GM21360 (cell line): ENCODE measurements around the gene NOC3L.

ENCODE experiments used
- ATAC-seq: cut with Tn5 transposase; IDR thresholded peaks from one replicate; pipeline ENCODE4 v1.9.1; 2021; ENCODE audit warnings: mild to moderate bottlenecking, moderate library complexity; ENCODE audit not compliant: unreplicated experiment

The NOC3L gene

DNA sequence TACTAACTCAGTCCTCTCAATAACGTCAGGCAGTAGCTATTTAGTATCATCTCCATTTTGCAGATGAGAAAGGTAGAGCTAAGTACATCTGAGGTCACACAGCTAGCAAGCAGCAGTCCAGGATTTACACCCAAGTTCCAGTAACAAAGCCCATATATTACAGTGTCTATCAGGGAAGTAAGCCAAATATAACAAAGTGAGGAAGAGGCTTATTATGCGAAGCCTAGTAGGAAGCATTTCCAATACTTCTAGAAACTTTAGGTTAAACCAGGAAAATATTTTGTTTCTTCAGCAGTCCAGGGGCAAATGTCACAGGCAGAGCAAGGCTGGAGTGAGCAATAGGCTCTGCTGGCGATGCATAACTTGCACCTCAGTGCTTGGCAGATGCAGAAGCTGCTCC lies 53.9 kb downstream of the NOC3L start:
- ATAC-seq = no peak

DNA sequence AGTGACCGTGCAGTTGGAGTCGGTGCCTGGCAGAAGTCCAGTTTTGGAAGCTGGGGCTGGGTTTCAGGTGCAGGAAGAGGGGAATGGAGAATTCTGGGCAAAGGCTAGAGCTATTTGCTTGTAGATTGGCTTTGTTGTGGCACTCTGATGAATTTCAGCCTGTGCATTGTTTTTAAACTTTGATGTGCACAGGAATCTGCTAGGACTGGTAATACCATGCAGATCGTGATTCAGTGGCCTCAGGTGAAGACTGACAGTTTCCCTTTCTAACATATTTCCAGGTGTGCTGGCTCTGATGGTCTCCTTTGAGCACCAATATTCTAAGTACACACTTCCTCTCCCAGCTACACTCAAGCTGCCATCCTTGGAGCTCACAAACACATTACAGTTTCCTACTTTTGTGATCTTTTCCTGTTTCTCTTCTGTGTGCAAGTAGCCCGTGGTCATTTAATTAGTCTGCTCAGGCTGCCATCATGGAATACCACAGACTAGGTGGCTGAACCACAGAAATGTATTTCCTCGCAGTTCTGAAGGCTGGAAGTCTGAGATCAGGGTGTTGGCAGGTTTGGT lies 55.6 kb downstream of the NOC3L start:
- no peak for ATAC-seq

DNA sequence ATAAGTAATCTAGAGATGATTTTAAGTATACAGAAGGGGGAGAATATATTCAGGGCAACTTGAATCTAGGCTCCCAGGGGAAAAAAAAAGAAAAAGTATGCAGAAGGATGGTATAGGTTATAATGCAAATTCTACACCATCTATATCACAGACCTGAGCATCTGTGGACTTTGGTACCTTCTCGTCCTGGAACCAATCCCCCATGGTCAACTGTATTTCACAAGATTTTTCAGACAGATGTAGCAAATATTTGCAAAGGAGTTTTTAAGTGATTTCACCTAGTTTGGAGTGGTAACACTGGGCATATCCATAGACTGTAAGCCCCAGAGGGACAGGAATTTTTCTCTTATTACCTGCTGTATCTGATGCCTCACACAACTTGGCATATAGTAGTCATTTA lies 58.8 kb downstream of the NOC3L start:
- no peak for ATAC-seq

DNA sequence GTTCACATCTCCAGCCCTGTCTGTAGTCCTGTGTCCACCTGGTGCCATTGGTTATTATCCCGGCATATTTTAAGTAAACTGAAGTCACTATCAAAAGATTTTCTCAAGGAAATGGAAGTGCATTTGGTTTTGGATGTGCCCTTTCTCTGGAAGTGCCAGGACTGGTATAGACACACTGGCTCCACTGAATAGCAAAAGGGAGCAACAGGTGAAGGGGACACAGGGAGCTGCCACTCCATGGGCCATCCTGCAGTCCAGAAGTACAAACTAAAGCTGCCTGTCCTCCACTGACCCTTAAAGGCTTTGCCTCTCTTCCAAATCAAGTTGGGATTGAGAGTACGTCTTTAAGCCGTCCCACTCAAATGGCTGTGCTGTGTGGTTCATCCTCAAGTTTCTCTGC lies 62.7 kb downstream of the NOC3L start:
- ATAC-seq = no peak

DNA sequence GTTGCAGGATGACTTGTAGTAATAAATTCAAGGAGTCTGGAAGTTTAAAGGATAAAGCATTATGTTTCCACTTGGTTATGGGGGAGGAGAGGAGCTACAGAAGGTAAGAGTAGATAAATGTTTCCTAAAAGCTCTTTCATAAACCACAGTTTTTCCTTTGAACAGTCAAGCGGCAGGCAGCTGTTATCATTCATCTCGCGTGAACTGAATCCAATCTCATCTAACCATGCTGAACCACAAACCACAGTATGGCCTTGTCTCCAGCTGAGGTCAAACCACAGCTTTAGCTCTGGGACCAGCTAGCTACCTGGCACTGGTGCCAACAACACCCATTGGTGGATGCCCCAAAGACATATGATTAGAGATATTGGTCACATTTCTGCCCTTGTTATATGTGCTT lies 63.3 kb downstream of the NOC3L start:
- ATAC-seq = no peak

DNA sequence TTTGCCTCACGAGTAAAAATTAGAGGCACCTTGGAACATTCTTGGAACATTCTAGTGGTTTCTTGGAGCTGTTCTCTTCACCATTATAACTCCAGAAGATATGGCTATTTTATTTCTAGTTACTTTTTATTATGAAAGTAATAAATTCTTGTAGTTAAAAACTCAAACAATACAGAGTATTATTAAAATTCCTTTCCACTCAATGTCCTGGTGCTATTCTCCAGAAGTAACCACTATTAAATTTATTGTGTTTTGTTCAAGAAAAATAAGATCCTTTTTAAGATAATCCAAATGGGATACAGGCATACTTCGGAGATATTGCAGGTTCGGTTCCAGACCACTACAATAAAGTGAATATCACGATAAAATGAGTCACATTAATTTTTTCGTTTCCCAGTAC lies 68.6 kb downstream of the NOC3L start:
- no peak for ATAC-seq

DNA sequence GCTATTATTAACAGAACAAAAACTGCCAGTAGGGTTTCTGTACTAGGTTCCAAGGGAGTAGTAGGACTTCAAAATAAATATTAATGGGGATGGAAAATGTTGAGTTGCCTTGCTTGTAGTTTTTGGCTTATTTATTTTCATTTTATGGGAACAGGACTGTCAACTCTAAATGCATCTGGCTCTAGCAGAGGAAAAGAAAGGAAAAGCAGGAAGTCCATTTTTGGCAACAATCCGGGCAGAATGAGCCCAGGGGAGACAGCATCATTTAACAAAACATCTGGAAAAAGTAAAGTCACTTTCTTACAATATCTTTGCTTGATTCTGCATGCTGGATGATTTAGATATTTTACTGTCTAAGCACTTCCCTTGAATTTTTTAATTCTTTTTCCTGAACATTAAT lies 69.4 kb downstream of the NOC3L start:
- no peak for ATAC-seq

DNA sequence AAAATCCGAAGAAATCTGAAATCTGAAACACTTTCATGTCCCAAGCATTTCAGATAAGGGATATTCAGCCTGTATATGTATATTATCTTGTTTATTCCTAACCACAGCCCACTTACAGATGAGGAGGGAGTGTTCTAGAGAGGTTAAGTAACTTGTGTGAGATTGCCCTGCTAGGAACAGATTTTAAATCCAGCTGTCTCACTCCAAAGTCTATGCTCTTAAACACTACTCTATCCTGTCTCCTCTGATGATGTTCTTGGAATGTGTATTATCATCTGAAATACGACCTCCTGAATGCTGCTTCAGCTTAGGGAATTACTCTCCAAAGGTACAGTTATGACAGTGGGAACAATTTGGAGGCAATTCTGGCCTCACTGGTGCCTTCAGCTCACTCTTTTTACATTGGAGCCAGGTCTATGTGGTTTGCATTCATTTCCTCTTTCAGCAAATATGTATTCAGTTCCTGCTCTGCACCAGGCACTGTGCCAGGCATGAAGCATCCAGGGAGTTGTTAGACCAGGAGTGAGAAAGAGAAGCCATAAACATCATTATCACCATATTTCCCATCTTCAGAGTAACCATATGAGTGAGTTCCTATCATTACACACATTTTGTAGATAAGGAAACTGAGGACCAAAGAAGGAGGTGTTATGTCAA lies 70.2 kb downstream of the NOC3L start:
- no peak for ATAC-seq

DNA sequence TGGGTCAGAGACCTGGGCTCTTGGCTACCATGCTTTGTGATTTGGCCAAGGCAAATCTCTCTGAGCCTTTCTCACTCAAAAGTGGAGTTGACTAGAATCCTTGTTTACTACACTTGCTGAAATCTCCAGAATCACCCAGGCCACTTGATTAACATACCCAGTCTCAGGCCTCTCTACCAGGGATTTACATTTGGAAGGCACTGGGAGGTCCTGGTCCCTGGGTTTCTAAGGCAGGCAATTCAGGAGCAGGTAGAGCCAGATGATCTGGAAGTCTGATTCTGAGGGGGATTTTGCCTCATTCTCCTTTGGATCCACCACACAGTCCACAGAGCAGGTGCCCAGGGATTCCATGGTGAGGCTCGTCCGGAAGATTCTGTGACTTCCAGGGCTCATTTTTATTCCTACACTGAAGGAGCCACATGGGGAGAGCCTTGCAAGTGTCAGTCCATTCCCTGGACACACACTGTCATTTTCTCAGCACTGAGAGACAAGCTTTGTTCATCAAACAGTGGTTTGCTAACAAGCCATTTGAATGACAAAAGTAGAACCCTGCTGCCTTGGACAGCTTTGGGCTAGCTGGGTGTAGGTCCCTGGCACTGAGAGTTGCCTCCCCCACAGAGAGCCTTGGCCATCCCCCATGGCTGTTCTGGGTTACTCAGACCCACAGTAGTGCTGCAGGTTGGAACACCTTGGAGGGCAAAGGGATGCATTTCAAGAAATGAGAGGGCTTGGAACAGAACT lies 74.2 kb downstream of the NOC3L start:
- ATAC-seq = no peak

DNA sequence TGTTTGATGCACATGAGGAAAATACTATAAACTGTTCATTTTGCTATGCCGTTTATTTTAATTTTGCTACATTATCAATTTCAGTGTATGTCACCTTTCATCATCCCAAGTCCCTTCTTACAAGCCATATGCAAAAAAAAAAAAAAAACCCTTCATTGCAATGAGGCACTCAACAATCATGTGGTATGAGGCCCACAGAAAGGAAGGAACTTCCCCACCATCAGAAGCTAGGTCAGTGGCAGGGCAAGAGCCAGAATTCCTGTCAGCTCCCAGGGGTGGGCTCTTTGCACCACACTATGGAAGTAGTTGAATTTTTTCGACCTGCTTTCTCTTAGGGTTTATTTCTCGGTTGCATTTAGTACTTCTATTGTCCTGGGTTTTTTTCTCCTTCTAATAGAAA lies 75.4 kb downstream of the NOC3L start:
- no peak for ATAC-seq

DNA sequence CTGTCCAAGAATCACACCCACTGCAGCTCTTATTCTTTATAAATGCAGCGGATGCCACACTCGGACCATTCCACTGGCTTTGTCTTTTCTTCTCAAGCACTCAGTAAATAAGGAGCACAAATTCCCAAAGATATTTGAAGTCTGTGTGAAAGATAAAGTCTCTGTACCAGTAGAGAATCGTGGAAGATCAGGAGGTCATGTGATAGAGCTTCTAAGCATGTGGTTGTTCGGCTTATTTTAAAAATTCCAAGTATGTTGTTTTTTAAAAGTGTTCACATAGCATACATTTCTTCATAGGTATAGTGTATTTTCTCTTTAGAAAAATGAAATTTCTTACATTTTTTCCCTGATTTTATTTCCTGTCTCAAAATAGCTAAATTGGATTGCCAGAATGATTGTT lies 75.8 kb downstream of the NOC3L start:
- no peak for ATAC-seq

DNA sequence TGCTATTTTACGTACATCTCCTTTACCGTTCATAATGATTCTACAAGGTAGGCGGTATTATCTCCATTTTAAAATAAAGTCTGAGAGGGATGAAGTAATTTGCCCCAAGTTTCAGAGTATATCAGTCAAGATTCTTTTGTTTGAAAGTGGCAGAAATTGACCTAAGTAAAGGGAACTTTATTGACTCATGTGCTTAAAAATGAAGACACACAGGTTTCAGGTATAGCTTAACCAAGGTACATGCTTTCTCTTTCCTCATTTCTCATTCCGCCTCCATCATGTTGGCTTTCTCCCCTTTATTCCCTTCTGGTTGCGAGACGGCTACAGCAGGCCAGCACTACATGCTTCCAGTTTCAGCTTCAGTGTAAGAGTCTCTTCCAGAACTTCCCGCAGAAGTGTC lies 77.5 kb downstream of the NOC3L start:
- no peak for ATAC-seq
